HepG2 (cell line): ENCODE data around the gene TLN1. TPM values are rescaled to one million over a fixed set of nuclear protein-coding genes. Genes with fewer than 3 reads are reported as not detected.

ENCODE experiments used
- ATAC-seq: fragments of 200-7000 bp; cut with Tn5 transposase; 3 replicates; pipeline ENCODE4 v1.9.1; 2020; ENCODE audit warnings: mild to moderate bottlenecking, moderate library complexity
- BruUV-seq: library from RNA; stranded (reverse); fragments of 400-500 nt; replicated peaks from 2 replicates; lab custom pipeline; 2021; lab: Mats Ljungman, UMichigan
- CTCF ChIA-PET: fragments of 300-600 bp; formaldehyde crosslinking; extraction: SDS; loops from one replicate; lab custom pipeline; 2021; ENCODE audit warnings: low total read pairs, inconsistent platforms, low intra/inter-chr PET ratio; lab: Yijun Ruan, JAX
- POLR2A ChIA-PET: fragments of 350-600 bp; sonication (Branson Sonifier 250); formaldehyde crosslinking; loops from one replicate; lab custom pipeline; 2020; ENCODE audit warnings: antibody characterized with exemption, inconsistent platforms; lab: Yijun Ruan, JAX
- DNase-seq: peaks from one replicate; pipeline ENCODE4 v3.0.0-alpha.2; 2015; ENCODE audit warnings: low spot score
- FAIRE-seq: peaks from 3 replicates; lab custom pipeline; 2011; peaks lifted over from hg19 to GRCh38; lab: Jason Lieb, UNC
- H2AFZ ChIP-seq: one replicate; pipeline ENCODE4 v1.6.1; 2011; ENCODE audit warnings: low read length, inconsistent platforms
- H3K27ac ChIP-seq: fragments of 300-600 bp; 3 replicates; pipeline ENCODE4 v1.8.0; 2011; ENCODE audit warnings: mixed run types, mild to moderate bottlenecking, mixed read lengths, low read length, inconsistent platforms; ENCODE audit not compliant: insufficient read depth; ENCODE audit errors: extremely low read length
- H3K27me3 ChIP-seq, 2 experiments: fragments of 200-600 bp in 1 of 2; 2 replicates in 1 of 2; 3 replicates in 1 of 2; pipeline versions ENCODE4 v1.6.0 to v1.8.0; 2011; ENCODE audit warnings: low read length in 2 of 2, mild to moderate bottlenecking in 2 of 2, moderate library complexity in 2 of 2, inconsistent platforms in 1 of 2; ENCODE audit not compliant: insufficient read depth in 2 of 2, control insufficient read depth in 1 of 2
- H3K36me3 ChIP-seq, 2 experiments: fragments of 200-600 bp in 1 of 2; replicated peaks in 1 of 2; 2 replicates in 1 of 2; 3 replicates in 1 of 2; pipeline versions ENCODE4 v1.5.1 to v1.8.0; 2011; ENCODE audit warnings: low read length in 2 of 2, inconsistent platforms in 1 of 2; ENCODE audit not compliant: insufficient read depth in 2 of 2, control insufficient read depth in 1 of 2
- H3K4me1 ChIP-seq: 2 replicates; pipeline ENCODE4 v1.5.1; 2012; ENCODE audit warnings: low read length, inconsistent platforms; ENCODE audit not compliant: insufficient read depth
- H3K4me2 ChIP-seq: 2 replicates; pipeline ENCODE4 v1.6.0; 2011; ENCODE audit warnings: low read depth, low read length, inconsistent platforms
- H3K4me3 ChIP-seq, 3 experiments: fragments of 200-600 bp in 1 of 3; sonication (generic), shearing (Covaris generic) in 1 of 3; replicated peaks in 1 of 3; 2 replicates each; pipeline ENCODE4 v1.5.1; 2011 to 2016; ENCODE audit warnings: low read length in 3 of 3, inconsistent platforms in 2 of 3, low read depth in 2 of 3, mild to moderate bottlenecking in 2 of 3, control low read depth in 1 of 3, mixed read lengths in 1 of 3; ENCODE audit not compliant: insufficient read depth in 1 of 3
- H3K79me2 ChIP-seq: one replicate; pipeline ENCODE4 v1.6.1; 2011; ENCODE audit warnings: low read length, inconsistent platforms; ENCODE audit not compliant: insufficient read depth
- H3K9ac ChIP-seq: 2 replicates; pipeline ENCODE4 v1.6.0; 2011; ENCODE audit warnings: mild to moderate bottlenecking, low read depth, low read length, inconsistent platforms; ENCODE audit not compliant: insufficient read depth
- H3K9me3 ChIP-seq: 2 replicates; pipeline ENCODE4 v1.5.1; 2012; ENCODE audit warnings: mild to moderate bottlenecking, low read length
- H4K20me1 ChIP-seq: 2 replicates; pipeline ENCODE4 v1.6.0; 2011; ENCODE audit warnings: inconsistent platforms, mild to moderate bottlenecking, low read length, moderate library complexity; ENCODE audit not compliant: insufficient read depth
- ARID4A ChIP-seq: sonication (generic); formaldehyde crosslinking; IDR thresholded peaks from 2 replicates; pipeline ENCODE4 v1.5.0; 2020; ENCODE audit warnings: mild to moderate bottlenecking, missing genetic modification reagents, borderline replicate concordance
- CBX2 ChIP-seq, 2 experiments: fragments of 200-600 bp in 1 of 2; sonication (generic); formaldehyde crosslinking in 1 of 2; IDR thresholded peaks; 2 replicates each; pipeline versions ENCODE4 v1.7.0 to v1.8.1; 2018 to 2022; ENCODE audit warnings: low read depth in 2 of 2, low read length in 1 of 2, mild to moderate bottlenecking in 1 of 2, missing genetic modification reagents in 1 of 2
- CEBPG ChIP-seq: IDR thresholded peaks from 2 replicates; pipeline ENCODE4 v1.6.1; 2016
- DBP ChIP-seq: sonication (generic); formaldehyde crosslinking; IDR thresholded peaks from 2 replicates; pipeline ENCODE4 v1.4.0; 2020; ENCODE audit warnings: missing genetic modification reagents; ENCODE audit errors: not compliant biosample characterization
- GPN1 ChIP-seq: sonication (generic); formaldehyde crosslinking; IDR thresholded peaks from 2 replicates; pipeline ENCODE4 v1.5.1; 2020; ENCODE audit warnings: missing genetic modification reagents, borderline replicate concordance
- KLF6 ChIP-seq: IDR thresholded peaks from 2 replicates; pipeline ENCODE4 v1.8.0; 2016; ENCODE audit warnings: missing biosample characterization, missing genetic modification reagents
- MAFF ChIP-seq: IDR thresholded peaks from 2 replicates; pipeline ENCODE4 v1.6.1; 2011; ENCODE audit warnings: low read depth, low read length, improper control_type of control experiment
- NPAS2 ChIP-seq: sonication (generic); formaldehyde crosslinking; IDR thresholded peaks from 2 replicates; pipeline ENCODE4 v1.8.0; 2022; ENCODE audit warnings: mild to moderate bottlenecking, missing genetic modification reagents, borderline replicate concordance
- POLR2G ChIP-seq: fragments of 200-400 bp; formaldehyde crosslinking; IDR thresholded peaks from 2 replicates; pipeline ENCODE4 v1.6.1; 2018; ENCODE audit warnings: mild to moderate bottlenecking, low read depth, low read length, moderate library complexity
- RAD21 ChIP-seq: fragments of 450-650 bp; formaldehyde crosslinking; IDR thresholded peaks from 2 replicates; pipeline ENCODE4 v1.5.0; 2020; ENCODE audit warnings: mild to moderate bottlenecking
- RBM22 ChIP-seq: fragments of 200-400 bp; formaldehyde crosslinking; optimal IDR thresholded peaks from 2 replicates; pipeline ENCODE3; 2017; ENCODE audit warnings: mild to moderate bottlenecking, low read length, moderate library complexity
- SAP130 ChIP-seq: IDR thresholded peaks from 2 replicates; pipeline ENCODE4 v1.6.1; 2016; ENCODE audit warnings: low read depth
- STAG1 ChIP-seq: sonication (generic); formaldehyde crosslinking; IDR thresholded peaks from 2 replicates; pipeline ENCODE4 v1.4.0; 2020; ENCODE audit warnings: missing genetic modification reagents
- ZBTB39 ChIP-seq: sonication (generic); formaldehyde crosslinking; IDR thresholded peaks from 2 replicates; pipeline ENCODE4 v1.5.0; 2020; ENCODE audit warnings: missing genetic modification reagents
- ZNF232 ChIP-seq: sonication (generic); formaldehyde crosslinking; IDR thresholded peaks from 2 replicates; pipeline ENCODE4 v1.4.0; 2020; ENCODE audit warnings: missing genetic modification reagents, borderline replicate concordance
- ZNF350 ChIP-seq: sonication (generic); formaldehyde crosslinking; IDR thresholded peaks from 2 replicates; pipeline ENCODE4 v1.4.0; 2020; ENCODE audit warnings: mild to moderate bottlenecking, low read depth, missing genetic modification reagents, borderline replicate concordance
- ZNF709 ChIP-seq: sonication (generic); formaldehyde crosslinking; IDR thresholded peaks from 2 replicates; pipeline ENCODE4 v1.5.0; 2020; ENCODE audit warnings: mild to moderate bottlenecking, missing genetic modification reagents
- WGBS: methylation state at CpG from one replicate; pipeline ENCODE4 v1.1.6; 2017; ENCODE audit warnings: low lambda C conversion rate; 5-methylcytosine and 5-hydroxymethylcytosine counted together
- in situ Hi-C: cut with HindIII; loops from 2 replicates; pipeline ENCODE4 v1.10.0; 2017; ENCODE audit warnings: low pct_unique_long_range_greater_than_20kb; ENCODE audit not compliant: extremely low pct_ligation_motif_present
- intact Hi-C: fragments of 100-400 bp; cut with micrococcal nuclease; formaldehyde crosslinking; loops from one replicate; pipeline ENCODE4 v1.10.0; 2022; ENCODE audit not compliant: unreplicated experiment
- polyA plus RNA-seq, 8 experiments: library from polyadenylated mRNA; depleted of rRNA in 3 of 8; stranded (reverse) in 7 of 8; unstranded in 1 of 8; fragments of >200 nt; fragmentation: Illumina TruSeq in 4 of 8; extraction: Trizol in 4 of 8; gene quantifications; 2 replicates each; pipeline versions ENCODE4 v1.2.1 to v1.2.3, GENCODE V29; 2011 to 2016; ENCODE audit warnings: low read depth in 4 of 8, missing spikeins in 1 of 8, mixed read lengths in 1 of 8; ENCODE audit not compliant: insufficient read depth in 1 of 8
- total RNA-seq, 5 experiments: library from RNA; depleted of rRNA; stranded (reverse); fragments of >200 nt; fragmentation: Illumina TruSeq; extraction: Trizol; gene quantifications; 2 replicates each; pipeline ENCODE4 v1.2.3, GENCODE V29; 2016; ENCODE audit warnings: low read depth in 1 of 5

The TLN1 gene
- total and polyA plus RNA-seq, 2 of the 13 experiments (the other 11 are each of a cell fraction or from before 2014, with no cell fraction given), result 35.2 to 51.8 TPM

- TF ChIP-seq ZBTB39 (CRISPR knock-in tag) (no peak), GPN1 (CRISPR knock-in tag) (no peak), CBX2 (IDR thresholded peaks at IDR 0.05; ENCODE audit: low read depth, low read length) (no peak), CBX2 (CRISPR knock-in tag; IDR thresholded peaks at IDR 0.05; ENCODE audit: low read depth) (no peak), ZNF232 (CRISPR knock-in tag) (no peak), ZNF350 (CRISPR knock-in tag) (no peak), MAFF (no peak), ZNF709 (no peak), NPAS2 (CRISPR knock-in tag) (no peak)
These were observed 5.1 kb upstream of the TLN1 start (continued) for GRCh38 chr9:35737143-35737542.

GRCh38 chr9:35736201-35736633, 4.2 kb upstream of the TLN1 start:
- POLR2A ChIA-PET, result interaction anchor here (1.0 to 3.1 kb wide), 3 partner anchors 9 to 78 kb away, joined by 4 to 43 read pairs (median 7); partner anchors contain the start of genes GBA2, HINT2 and RGP1
- peak overlapping the region; percentile 3 for H3K27ac ChIP-seq
- H3K36me3 ChIP-seq, result peaks cover 41 to 71% of the 10 kb centered on the region in 2 experiments
- peak; percentile 29 for ATAC-seq
- no peak overlapping the region for H2AFZ ChIP-seq
- intact Hi-C loops, result loop anchor here (1.0 to 10.0 kb wide), 3 partner anchors 21 to 241 kb away; partner anchors contain the start of gene RUSC2
- no peaks in the 10 kb centered on the region; a peak in 1 of 5 replicates for H3K27me3 ChIP-seq
- H3K9me3 ChIP-seq, result no peaks in the 10 kb centered on the region
- peak; percentile 73 for DNase-seq
- FAIRE-seq, result peak; percentile 73
- in situ Hi-C loops, result no loop called here
- CTCF ChIA-PET, result no interaction called here
- no peaks in the 10 kb centered on the region; the same call in 1 of the 2 replicates for H4K20me1 ChIP-seq
- H3K9ac ChIP-seq, result no peak overlapping the region
- H3K79me2 ChIP-seq, result peaks cover 17% of the 10 kb centered on the region
- H3K4me1 ChIP-seq, result peaks cover 13% of the 10 kb centered on the region
- 91% methylated on average over 4 of the region's 5 CpGs for WGBS
- H3K4me3 ChIP-seq, result no peak overlapping the region
- H3K4me2 ChIP-seq, result no peak overlapping the region
- no TSS peak for BruUV-seq
- TF ChIP-seq KLF6 (CRISPR knock-in tag) (no peak), DBP (CRISPR knock-in tag) (no peak), STAG1 (CRISPR knock-in tag) (peak; percentile 53), RAD21 (0 out of 2 replicates have a peak, but pooled peaks have one; percentile 33), SAP130 (0 out of 2 replicates have a peak, but pooled peaks have one; percentile 14), POLR2G (0 out of 2 replicates have a peak, but pooled peaks have one; percentile 20), CEBPG (CRISPR knock-in tag) (0 out of 2 replicates have a peak, but pooled peaks have one; percentile 2), RBM22 (peak; percentile 73), ARID4A (CRISPR knock-in tag) (peak; percentile 23; the same call in 1 of the 2 replicates)
